SHP77 treated with DMSO at 0.1 percent for 48 hours (cell line): ENCODE measurements around the gene CORO1C.

Source experiments
- DNase-seq: peaks from one replicate; lab custom pipeline; 2025; lab: John Stamatoyannopoulos, UW

CORO1C gene

DNA sequence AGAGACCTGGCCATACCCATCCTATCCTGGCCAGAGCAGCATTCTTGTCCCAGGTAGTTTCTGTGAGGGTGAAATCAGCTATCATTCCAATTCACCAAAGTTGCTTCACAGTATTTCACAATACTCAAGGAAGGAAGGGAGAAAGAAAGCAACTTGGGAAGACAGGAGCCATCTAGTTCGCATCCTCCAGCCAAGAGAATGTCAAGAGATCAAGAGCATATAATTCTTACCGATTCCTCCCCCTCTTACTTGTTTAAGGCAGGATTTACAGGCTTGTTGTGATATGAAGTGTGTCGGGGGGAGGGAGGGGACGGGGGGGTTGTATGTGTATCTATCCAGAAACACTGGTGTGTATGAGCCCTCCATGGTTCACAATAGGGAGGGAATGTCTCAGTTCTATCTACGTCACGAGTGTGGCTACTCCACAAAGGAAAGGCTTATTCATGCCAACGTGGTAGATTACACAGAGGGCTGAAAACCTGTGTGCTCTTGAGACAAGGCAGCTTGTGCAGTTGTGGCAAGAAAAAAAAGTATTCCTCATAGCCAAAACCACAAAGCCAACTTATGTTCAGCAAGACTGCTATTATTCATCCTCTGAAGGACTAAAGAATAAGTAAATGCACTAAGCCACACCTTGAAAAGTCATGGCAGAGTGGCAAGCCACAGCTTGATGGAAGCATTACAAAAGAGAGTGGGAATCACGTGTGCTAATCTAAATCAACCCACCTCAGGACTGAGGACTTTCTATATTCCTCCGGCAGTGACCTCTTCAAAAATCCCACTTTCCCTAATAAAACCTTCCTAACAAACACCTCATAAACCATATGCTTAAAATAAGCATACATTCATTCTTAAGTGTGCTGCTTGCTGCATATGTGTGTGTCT is 35.0 kb downstream of the CORO1C start:
- no peak for DNase-seq

DNA sequence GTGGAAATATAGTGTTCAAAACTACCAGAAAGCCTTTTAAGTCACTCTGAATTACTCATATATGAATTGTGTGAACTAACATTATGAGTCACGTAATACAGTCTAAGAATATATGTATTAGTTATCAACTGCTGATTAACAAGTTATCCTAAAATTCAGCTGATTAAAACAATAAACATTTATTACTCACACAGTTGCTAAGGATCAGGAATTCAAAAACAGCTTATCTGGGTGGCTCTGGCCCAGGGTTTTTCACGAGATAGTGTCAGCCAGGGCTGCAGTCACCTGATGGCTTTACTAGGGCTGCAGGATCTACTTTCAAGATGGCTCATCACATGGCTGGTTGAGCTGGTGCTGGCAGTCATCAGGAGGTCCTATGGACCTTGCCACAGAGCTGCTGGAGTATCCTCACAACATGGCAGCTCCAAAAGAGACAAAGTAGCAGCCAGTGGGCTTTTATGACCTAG is 36.5 kb downstream of the CORO1C start:
- no peak for DNase-seq

GRCh38 chr12:108693751-108694150 is 37.6 kb downstream of the CORO1C start:
- DNase-seq: no peak

DNA sequence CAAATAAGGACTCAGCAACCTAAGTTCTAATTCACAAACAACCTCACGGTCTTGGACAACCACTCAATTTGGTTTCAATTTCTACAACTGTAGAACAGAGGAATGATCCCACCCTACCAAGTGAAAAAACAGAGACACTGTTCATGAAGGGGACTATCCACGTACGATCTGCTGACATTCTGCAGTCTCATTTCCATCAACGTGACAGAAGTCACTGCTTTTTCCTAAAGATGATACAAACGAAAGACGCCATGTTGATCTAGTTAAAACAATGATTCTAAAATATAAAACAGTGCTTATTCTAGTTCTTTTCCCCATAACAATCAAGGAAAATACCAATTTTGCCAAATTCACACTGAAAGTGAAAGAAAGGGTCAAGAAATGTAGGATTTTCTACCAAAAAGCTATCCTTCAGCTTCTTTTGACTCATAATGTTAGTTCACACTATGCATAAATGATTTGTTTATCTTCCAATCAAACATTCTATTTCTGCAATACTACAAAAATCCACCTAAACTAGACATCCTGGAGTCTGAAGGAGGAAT is 38.1 kb downstream of the CORO1C start:
- DNase-seq: no peak

DNA sequence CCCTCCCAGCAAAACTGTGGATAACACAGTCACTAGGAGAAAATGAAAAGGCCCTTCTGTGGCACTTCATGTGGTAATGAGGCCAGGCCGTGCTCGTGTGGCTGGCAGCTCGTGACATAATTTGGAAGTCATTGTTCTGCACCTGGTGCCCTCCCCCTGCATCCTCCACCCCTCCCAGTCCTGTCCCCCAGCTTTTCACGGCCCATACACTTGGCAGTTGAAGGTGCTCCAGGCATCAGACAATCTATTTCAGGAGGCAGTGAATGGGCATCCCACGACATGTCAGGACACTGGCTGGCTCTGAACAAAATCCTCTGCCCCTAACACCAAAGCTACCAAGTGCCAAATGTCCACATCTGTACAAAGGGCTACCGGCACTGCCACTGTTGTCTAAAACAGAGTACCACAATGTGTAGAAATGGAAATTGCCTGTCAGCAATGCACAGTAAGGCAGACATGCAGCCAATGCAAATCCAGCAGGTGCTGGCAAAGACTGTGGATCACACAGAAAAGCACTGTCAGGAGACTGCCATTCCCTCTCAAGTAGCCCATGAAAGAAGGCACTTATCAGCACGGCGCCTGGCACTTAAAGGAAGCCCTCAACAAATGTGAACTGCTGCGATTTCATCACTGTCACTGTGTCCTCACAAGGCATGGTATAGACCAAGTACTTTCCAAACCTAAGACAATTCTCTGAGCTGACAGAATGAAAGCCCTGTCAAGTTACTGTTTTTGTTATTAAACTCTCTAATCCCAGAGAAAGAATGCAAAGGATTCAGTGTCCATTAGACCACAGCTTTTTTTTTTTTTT is 39.1 kb downstream of the CORO1C start:
- DNase-seq: peak; percentile 96

GRCh38 chr12:108691175-108691997 is 39.9 kb downstream of the CORO1C start:
- peak; percentile 96 for DNase-seq

DNA sequence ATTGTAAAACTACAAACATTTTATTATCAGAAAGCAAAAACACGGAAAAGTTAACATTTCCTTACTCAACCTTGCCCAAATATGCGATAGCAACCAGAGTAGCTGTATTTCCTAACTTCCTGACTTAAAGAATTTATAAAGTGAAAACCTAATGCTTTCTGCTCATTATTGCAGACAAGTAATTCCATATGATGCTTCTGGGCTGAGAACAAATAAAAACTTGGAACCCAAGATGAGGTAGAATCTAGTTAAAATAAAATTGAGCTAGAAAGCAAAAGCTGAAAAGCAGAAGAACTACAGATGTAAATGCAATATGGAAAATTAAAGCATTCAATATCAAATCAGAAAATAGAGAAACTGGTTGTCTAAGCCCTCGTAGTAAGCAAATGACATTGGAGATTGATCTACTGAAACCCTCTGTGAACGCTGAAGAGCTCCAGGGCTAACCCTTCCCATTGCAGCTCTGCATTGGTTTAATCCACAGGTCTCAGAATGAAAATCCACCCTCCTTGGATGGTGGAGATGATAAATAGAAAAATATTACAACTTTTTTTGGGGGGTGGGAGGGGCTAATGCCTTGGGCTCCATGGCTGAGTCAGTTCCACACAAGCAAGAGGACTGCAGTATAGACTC is 40.7 kb downstream of the CORO1C start:
- DNase-seq: no peak

- no peak for DNase-seq
These were observed 41.2 kb downstream of the CORO1C start for GRCh38 chr12:108690191-108690518.

DNA sequence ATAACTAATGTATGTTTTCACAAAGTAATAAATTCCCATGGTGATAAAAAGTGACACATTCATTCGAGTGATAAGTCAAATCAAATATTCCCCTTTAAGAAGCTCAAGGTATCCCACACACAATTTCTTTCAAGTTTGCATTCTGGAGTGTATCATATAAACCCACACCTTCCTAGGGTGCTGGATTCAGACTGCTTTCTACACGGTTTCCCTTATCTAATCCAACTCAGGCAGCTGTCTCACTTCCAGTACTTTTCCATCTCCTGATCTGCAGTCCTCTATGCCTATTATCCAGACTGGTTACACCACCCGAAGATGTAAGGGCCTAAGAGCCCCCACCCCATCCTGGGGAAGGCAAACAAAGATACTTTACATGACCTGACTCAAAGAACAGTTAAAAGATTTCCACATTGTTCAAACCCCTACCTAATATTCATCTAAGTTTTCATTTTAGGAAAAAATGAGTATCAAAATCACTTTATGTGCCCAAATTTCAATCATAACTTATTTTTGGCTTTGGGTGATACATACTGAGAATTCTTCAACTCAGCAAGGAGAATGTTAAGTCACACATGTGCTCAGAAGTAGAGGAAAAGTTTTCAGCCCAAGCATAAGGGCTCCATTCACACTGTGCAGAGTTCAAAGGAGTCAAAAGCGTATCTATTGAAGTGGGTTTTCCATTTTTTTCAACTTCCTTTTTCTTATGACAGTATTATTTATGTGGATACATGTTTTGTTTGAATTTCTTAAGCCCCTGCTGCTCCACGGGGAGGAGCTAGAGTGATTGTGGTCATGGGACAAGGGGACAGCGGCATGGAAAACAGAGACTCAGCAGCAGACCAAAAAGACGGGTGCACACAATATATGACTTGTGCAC is 41.8 kb downstream of the CORO1C start:
- DNase-seq: peak; percentile 27

DNA sequence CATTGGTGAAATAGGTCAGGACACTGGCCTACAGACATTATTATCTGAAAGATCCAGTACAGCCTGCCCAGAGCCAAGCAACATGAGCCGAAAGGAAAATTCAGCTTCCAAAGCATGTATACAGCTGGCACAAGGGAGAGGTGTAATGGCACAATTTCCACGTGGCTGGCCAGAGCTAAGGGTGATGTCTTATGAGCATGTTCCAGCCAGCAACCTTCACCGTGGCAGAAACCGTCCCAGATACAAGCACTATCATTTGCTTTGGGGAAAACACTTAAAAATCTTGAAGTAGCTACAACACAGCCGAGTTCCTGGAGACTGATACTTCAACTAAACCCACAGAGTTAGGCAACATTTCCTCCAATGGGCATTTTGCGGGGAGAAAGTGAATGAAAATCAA is 44.5 kb downstream of the CORO1C start:
- no peak for DNase-seq

GRCh38 chr12:108685469-108686260 is 45.7 kb downstream of the CORO1C start:
- DNase-seq: no peak

DNA sequence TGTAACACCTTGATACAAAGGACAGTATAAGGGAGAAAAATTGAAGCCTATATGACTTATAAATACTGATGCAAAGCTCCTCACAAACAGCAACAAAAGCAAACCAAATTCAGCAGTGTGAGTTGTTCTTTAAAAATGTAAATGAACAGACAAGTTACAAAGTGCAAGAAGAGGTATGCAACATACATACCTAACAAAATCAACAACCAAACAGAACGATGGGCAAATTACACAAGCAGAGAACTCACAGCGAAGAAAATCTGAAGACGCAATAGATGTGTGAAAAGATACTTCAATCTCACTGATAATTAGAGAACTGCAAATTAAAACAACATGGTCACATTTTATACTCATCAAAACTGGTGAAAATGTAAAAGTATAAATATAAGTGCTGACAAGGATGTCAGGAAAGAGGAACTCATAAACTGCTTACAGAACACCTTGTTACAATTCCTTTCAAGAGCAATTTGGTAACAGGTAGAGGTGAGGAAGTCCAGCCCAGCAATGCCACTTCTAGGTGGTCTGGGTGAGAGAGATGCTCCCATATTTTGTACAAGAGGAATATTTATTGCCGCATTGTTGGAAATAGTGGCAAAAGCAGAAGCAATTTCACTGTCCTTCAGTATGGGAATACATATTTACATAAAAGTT is 47.3 kb downstream of the CORO1C start:
- no peak for DNase-seq

- no peak for DNase-seq
These were observed 50.0 kb downstream of the CORO1C start for GRCh38 chr12:108681317-108681716.

DNA sequence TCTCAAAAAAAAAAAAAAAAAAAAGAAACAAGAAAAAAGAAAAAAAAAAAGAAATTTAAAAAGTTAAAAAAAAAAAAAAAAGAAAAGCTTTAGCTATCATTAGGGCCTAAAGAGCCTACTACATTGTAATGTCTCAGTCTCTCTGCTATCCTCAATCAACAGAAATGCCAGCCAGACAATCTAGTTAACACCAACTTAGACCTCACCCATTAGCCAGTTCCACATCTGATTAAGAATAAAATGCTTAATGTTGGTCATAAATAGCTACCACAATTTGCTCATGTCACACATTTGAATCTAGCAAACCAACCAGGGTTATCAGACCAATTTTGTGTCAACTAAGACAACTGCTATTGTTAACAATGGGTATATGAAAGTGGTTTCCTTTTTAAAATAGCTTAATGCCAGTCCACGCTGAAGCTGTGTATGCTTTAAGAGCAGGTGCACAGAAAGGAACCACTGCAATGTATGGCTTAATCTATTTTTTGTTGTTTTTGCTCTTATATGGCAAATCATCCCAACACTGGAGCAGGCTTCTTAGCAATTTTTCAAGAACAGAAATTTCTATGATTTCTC is 52.1 kb downstream of the CORO1C start:
- no peak for DNase-seq

DNA sequence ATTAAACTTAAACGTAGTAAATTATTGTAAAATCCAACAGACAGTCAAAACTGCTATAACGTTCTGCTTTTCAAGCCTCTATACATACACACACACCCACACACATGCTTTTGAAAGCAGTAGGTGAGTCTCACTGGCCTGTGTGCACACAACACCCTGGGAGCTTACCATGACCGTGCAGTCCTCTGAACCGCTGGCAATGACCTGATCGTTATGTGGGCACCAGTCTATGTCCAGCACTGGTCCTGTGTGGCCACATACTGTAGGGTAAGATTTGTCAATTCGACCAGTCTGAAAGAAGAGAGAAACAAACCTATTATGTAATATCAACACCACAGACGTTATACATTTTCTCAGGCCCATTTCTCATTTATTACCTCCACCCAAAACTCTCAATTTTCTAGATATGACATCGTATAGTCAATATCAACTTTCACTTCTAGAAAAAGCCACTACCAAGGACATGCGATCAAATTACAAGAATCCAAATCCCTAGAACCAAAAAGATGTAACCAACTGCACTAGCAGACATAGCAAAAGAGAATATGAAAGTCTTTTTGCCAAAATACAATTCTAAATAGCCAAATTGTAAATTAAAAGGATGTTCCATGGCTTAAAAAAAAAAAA is 53.1 kb downstream of the CORO1C start:
- no peak for DNase-seq

GRCh38 chr12:108677381-108677780 is 53.9 kb downstream of the CORO1C start:
- DNase-seq: no peak

- no peak for DNase-seq
These were observed 54.6 kb downstream of the CORO1C start for GRCh38 chr12:108676707-108677106.

- DNase-seq: no peak
These were observed 55.5 kb downstream of the CORO1C start for GRCh38 chr12:108675792-108676191.
